GM18873 (cell line): ENCODE results near the gene BRSK1.

Experiments
- ATAC-seq: cut with Tn5 transposase; IDR thresholded peaks from one replicate; pipeline ENCODE4 v1.9.1; 2021; ENCODE audit warnings: mild to moderate bottlenecking, moderate library complexity, moderate number of reproducible peaks; ENCODE audit not compliant: unreplicated experiment, low FRiP score

The BRSK1 gene

GRCh38 chr19:55272142-55272541 is 11.7 kb upstream of the BRSK1 start:
- ATAC-seq = no peak

- no peak for ATAC-seq
These were observed 9.7 kb upstream of the BRSK1 start for GRCh38 chr19:55273978-55274707.

GRCh38 chr19:55275851-55276719 is 7.7 kb upstream of the BRSK1 start:
- ATAC-seq = peak; percentile 37

- ATAC-seq = peak; percentile 8
These were observed 6.9 kb upstream of the BRSK1 start for GRCh38 chr19:55276720-55277430.

- no peak for ATAC-seq
These were observed 6.3 kb upstream of the BRSK1 start for GRCh38 chr19:55277494-55277893.

GRCh38 chr19:55278391-55279135 is 5.2 kb upstream of the BRSK1 start:
- ATAC-seq = no peak

- no peak for ATAC-seq
These were observed 4.5 kb upstream of the BRSK1 start for GRCh38 chr19:55279340-55279739.

- peak; percentile 65 for ATAC-seq
These were observed 3.8 kb upstream of the BRSK1 start, which contains the start of gene HSPBP1 for GRCh38 chr19:55279770-55280643. Gene HSPBP1 (minus strand): TSS chr19:55280110. CDS start chr19:55279608, 502 bp downstream.

- no peak for ATAC-seq
These were observed 735 bp downstream of the BRSK1 start for GRCh38 chr19:55284405-55285058.

- no peak for ATAC-seq
These were observed 1.6 kb downstream of the BRSK1 start for GRCh38 chr19:55285229-55285890.

- no peak for ATAC-seq
These were observed 3.7 kb downstream of the BRSK1 start for GRCh38 chr19:55287361-55288079.

GRCh38 chr19:55289117-55289796 is 5.5 kb downstream of the BRSK1 start:
- ATAC-seq = no peak

GRCh38 chr19:55297267-55297666 is 13.5 kb downstream of the BRSK1 start:
- no peak for ATAC-seq

GRCh38 chr19:55299991-55300390 is 16.2 kb downstream of the BRSK1 start:
- no peak for ATAC-seq

GRCh38 chr19:55300886-55301458 is 17.2 kb downstream of the BRSK1 start:
- no peak for ATAC-seq

GRCh38 chr19:55301459-55302317 is 17.9 kb downstream of the BRSK1 start:
- no peak for ATAC-seq
